Measurements from ENCODE around the gene DOK3. TPM values are rescaled to one million over a fixed set of nuclear protein-coding genes. Genes with fewer than 3 reads are reported as not detected.
"Not testable (repeated sequence)": the region's sequence is repeated elsewhere in the genome, so short reads cannot be mapped to it uniquely, and the experiment has no call there.

The DOK3 gene
- total RNA-seq, 2 experiments from 2014 or later = 9.8 TPM

GRCh38 chr5:177537389-177538361 lies 28.0 kb upstream of the DOK3 start:
- POLR2A ChIA-PET = no interaction called here
- CTCF ChIA-PET = no interaction called here

DNA sequence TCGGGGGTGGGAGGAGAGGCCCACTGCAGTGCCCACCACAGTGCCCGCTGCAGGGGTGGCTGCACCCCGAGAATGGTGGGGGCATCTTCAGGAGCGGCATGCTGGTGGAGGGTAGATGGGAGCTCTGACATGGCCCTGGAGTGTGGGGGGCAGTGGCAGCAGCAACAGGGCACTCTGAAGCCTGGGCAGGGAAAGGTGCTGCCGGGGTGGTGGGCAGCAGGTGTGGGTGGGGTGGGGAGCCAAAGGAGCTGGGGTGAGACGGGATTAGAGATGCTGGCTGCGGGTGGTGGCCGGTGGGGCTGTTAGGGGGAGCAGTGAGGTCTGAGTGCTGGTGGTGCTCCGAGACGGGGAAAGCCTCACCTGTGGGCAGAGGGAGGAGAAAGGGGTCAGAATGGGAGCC lies 26.8 kb upstream of the DOK3 start:
- POLR2A ChIA-PET = no interaction called here
- CTCF ChIA-PET = no interaction called here

DNA sequence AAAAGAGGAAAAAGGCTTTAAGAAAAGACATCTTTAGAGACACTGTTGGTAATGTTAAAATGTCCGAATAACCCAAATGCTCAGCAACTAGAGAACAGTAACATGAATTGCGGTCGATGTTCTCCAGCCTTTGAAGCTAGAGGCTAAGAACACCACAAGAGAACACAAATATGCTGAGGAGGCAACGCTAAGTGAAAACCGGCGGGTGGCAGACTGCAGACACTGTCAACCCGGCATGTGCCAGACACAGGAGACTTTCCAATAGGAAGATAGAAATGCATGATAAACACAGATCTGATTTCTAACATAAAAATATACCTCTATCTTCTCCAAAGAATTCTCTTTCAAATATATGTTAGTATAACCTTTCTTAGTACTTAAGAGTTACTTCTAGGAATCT lies 25.5 kb upstream of the DOK3 start:
- CTCF ChIA-PET = no interaction called here
- POLR2A ChIA-PET = no interaction called here

DNA sequence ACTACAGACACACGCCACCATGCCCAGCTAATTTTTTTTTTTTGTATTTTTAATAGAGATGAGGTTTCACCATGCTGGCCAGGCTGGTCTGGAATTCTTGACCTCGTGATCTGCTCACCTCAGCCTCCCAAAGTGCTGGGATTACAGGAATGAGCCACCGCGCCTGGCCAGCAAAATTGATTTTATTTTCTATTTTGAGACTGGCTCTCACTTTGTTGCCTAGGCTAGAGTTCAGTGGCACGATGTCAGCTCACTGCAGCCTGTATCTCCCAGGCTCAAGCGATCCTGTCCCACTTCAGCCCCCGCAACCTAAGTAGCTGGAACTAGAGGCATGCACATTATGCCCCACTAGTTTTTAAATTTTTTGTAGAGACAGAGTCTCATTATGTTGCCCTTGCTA lies 24.8 kb upstream of the DOK3 start:
- POLR2A ChIA-PET = not testable (repeated sequence)
- CTCF ChIA-PET = interaction anchor here (1.0 kb wide), 1 partner anchor 33 kb away, joined by 3 read pairs; no protein-coding TSS in a partner anchor

GRCh38 chr5:177531209-177531940 lies 21.7 kb upstream of the DOK3 start:
- POLR2A ChIA-PET = no interaction called here
- CTCF ChIA-PET = no interaction called here

DNA sequence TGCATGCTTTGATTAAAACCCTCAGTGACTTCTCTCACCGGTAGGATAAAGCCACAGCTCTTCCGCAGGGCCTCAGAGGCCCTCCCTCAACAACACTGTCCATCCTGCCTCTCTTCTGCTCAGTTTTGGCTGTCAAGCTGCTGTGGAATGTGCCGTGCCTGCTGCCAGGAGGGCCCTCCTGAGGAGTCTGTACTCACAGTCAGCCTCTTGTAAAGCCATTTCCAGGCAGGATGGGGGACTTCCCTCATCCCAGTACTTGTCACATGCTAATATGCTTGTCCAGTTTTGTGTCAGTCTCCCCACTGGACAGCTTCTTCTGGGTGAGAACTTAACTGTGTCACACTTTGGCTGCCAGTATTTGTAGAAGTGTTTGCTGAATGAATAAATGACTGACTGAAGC lies 21.0 kb upstream of the DOK3 start:
- POLR2A ChIA-PET = no interaction called here
- CTCF ChIA-PET = no interaction called here

- CTCF ChIA-PET = no interaction called here
- POLR2A ChIA-PET = no interaction called here
Measured at GRCh38 chr5:177529247-177530203, 19.9 kb upstream of the DOK3 start.

GRCh38 chr5:177528631-177529030 lies 19.0 kb upstream of the DOK3 start:
- ChIA-PET CTCF (no interaction called here), POLR2A (no interaction called here)

DNA sequence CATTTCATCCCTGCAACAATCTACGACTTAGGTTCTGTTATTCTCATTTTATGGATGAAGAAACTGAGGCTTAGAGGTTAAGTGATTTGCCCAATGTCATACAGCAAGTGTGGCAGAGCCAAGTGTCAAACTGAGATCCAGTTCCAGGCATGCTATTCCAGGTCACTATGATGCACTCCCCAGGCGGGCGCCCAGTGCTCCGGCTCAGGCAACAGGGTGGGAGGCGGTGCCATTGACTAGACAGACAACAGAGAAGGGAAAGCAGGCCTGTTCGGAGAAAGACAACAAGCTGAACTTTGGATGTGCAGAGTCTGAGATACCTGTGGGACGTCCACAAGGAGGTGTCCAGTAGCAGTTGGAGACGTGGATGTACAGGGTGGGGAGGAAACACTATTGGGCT lies 18.0 kb upstream of the DOK3 start:
- POLR2A ChIA-PET = no interaction called here
- CTCF ChIA-PET = interaction anchor here (1.2 kb wide), 1 partner anchor 26 kb away, joined by 4 read pairs; no protein-coding TSS in a partner anchor

- CTCF ChIA-PET = interaction anchor here (1.2 kb wide), 1 partner anchor 26 kb away, joined by 4 read pairs; no protein-coding TSS in a partner anchor
- POLR2A ChIA-PET = no interaction called here
Measured at GRCh38 chr5:177526791-177527190, 17.2 kb upstream of the DOK3 start.

DNA sequence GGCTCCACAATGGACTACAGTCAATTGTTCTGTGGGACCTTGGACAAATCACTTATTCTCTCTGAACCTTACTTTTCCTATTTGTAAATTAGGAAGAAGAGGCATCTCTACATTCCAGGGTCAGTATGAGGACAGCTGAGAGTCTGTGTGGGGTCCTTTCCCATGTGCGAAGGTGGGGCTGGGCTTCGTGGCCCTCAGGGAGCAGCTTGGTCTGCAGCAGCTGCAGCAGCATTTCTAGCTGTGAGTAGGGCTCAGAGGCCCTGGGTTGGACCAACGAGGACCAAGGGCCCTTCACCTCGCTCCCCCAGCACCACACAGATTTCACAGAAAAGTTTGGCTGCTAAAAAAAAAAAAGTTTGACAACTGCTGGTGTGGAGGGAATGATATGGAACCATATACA lies 16.6 kb upstream of the DOK3 start:
- ChIA-PET CTCF (no interaction called here), POLR2A (no interaction called here)

DNA sequence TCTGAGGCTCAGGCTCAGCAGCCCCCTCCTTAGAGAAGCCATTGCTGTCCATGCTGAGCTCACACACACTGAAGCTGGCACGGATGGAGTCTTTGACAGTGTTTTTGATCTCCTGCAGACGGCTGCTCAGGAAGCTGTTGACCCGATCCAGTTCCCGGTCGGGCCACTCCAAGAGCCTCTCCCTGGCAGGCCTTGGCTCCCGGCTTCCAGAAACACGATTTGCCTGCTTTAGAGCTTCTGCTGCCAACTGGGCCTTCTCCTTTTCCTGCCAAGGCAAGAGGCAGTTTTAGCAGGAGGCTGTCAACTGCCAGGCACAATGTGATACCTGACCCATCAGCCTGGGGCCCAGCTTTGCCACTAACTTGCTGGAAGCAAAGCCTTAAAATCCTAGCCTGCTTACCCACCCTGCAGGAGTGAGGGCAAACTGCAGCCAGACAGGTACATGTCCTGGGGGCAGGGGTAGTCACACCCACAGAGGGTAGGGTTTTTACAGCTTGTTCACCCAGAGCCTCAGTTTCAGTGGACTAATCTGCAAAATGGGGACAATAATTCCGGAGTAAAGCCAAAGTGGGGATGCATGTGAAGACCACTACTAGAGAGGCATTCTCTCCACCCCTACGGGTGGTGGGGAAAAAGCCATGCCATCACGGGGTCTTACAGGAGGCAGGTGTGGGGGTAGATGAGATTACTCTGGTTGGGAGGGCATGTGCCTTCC lies 15.5 kb upstream of the DOK3 start:
- POLR2A ChIA-PET = no interaction called here
- CTCF ChIA-PET = interaction anchor here (1.4 kb wide), 1 partner anchor 24 kb away, joined by 5 read pairs; no protein-coding TSS in a partner anchor

DNA sequence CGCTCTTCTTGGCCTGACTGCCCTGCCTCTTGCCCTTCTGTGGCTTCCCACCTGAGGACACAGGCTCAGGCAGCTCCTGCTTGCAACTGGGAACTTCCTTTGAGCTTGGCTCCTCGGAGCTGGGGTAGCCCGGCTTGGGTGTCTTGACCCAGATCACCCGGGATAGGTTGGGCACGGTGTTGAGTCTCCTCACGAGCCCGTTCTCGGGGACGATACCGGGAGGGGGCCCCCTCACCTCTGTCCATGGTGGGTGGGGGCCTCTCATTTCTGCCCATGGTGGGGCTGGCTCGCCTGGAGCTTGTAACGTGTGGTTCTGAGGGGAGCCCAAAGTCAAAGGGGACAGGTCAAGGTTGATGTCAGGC lies 14.9 kb upstream of the DOK3 start:
- CTCF ChIA-PET = interaction anchor here (1.4 kb wide), 1 partner anchor 23 kb away, joined by 5 read pairs; no protein-coding TSS in a partner anchor
- POLR2A ChIA-PET = no interaction called here

- ChIA-PET POLR2A (no interaction called here), CTCF (interaction anchor here (1.4 kb wide), 1 partner anchor 23 kb away, joined by 5 read pairs; no protein-coding TSS in a partner anchor)
Measured at GRCh38 chr5:177523711-177524538, 14.3 kb upstream of the DOK3 start.

DNA sequence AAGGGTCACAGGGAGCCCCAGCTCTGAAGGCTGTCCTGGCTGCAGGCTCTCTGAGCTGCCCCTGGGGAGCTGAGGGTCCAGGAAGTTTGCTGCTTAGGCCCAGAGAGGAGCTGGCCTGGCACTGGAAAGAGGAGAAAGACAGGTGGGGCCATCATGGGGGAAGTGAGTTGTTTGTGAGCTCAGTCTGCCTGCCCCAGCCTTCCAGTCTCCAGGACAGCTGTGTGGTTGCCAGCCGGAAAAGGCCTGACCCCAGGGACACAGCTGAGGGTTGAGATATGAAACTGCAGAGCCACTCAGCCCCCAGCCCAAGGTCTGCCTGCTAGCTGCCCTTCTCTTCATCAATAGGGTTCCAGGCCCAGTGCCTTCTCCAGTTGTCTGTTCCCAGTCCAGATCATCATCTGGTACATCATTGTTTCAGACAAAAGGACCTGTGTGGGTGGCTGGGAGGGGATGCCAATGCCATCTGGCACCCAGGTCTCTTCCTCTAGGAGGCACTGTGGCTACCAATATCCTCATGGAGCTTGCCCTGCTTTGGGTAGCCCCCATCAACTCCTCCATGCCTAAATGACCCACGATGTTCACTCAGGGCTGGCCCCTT lies 11.4 kb upstream of the DOK3 start:
- POLR2A ChIA-PET = interaction anchor here (0.7 kb wide), 1 partner anchor 15 kb away, joined by 3 read pairs; no protein-coding TSS in a partner anchor
- CTCF ChIA-PET = interaction anchor here (1.4 kb wide), 1 partner anchor 13 kb away, joined by 3 read pairs; no protein-coding TSS in a partner anchor

DNA sequence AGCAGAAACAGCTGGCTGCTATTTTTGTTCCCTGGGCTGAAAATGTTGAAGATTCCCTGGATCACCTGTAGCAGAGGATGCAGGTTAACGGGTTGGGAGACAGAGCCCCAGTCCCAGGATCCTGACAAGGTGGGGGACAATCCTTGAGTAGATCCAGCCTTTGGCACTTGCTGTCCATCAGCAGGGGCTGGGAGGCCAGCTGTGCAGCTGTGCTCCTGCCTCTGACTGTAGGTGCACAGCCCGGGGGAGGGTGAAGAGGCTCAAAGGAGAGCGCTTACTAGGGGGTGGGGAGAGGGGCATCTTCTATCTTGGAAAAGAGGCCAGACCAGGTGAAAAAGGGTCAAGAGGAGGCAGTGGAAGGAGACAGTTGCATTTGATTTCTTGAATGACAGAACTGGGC lies 10.6 kb upstream of the DOK3 start:
- ChIA-PET CTCF (interaction anchor here (1.4 to 1.5 kb wide), 2 partner anchors 12 to 115 kb away, joined by 3 to 4 read pairs; no protein-coding TSS in a partner anchor), POLR2A (no interaction called here)

DNA sequence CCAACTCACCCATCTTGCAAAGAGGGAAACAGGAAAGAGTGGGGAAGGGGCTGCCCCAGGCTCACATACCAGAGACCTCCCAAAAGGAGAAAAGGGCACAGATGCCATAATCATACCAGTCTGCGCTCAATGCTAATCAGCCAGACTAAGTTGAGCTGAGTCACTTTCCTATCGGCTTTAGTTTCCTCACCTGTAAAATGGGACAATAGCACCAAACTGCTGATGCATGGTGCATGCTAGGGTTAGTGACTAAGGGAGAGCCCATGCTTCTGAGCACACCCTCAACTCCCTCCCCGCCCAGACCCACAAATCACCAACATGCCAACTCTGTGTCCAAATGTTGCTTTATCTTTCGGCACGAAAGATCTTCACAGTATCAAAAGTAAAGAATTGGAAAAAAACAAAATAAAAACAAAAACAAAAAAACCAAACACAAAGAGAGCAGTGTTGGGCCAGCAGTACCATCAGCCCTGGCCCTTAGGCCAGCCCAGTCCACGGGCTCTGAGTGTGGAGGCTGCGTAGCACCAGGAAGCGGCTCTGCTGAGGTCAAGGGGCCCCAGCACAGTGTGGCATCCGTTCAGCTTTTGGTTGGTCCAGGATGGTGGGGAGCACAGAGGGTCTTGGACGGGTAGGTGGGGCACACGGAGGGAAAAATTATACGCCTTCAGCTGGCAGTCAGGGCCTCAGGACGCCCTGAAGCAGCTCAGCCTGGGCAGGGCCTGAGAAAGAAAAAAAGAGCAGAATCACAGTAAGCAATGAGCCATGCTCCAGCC lies 10.0 kb upstream of the DOK3 start:
- CTCF ChIA-PET = interaction anchor here (1.4 to 1.5 kb wide), 2 partner anchors 11 to 115 kb away, joined by 3 to 4 read pairs; no protein-coding TSS in a partner anchor
- POLR2A ChIA-PET = no interaction called here
